ENCODE results near the gene HSD17B8. TPM values are rescaled to one million over a fixed set of nuclear protein-coding genes. Genes with fewer than 3 reads are reported as not detected.

The HSD17B8 gene
- total and polyA plus RNA-seq, 2 experiments from 2014 or later, result 4.3 to 8.9 TPM

DNA sequence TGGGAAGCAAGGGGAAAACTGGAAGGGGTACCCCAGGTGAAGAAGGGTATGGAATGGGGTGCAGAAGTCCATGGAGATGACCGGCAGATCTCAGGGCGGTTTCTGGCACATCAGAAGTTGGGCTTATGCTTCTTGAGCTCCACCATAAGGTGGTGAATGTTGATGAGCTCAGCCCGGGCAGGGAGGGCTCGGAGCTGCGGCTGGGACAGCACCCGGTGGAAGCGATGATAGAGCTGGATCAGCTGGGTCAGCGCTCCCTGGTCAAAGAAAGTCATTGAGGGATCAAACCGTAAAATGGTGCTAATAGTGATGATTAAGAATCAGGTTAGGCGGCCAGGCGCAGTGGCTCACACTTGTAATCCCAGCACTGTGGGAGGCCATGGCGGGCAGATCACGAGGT is 46.3 kb downstream of the HSD17B8 start:
- Mint-ChIP-seq H3K27ac (no peak overlapping the region; the same call in 1 of the 2 replicates), H3K9me3 (no peaks in the 10 kb centered on the region), H3K27me3 (ENCODE audit: insufficient read depth, low read depth, poor library complexity) (peaks cover 15% of the 10 kb centered on the region), H3K4me3 (peak overlapping the region; percentile 82; the same call in 2 of the 3 replicates), H3K4me1 (peaks cover 19% of the 10 kb centered on the region), H3K36me3 (ENCODE audit: low read depth) (peaks cover 20% of the 10 kb centered on the region)
- H2AFZ ChIP-seq, result no peak overlapping the region
- no peak for DNase-seq (ENCODE audit: low spot score)
- peaks cover 10% of the 10 kb centered on the region; the same call in 1 of the 2 replicates for H3F3A ChIP-seq (replicated peaks; ENCODE audit: low read depth)
- no peak for ATAC-seq
- H4K20me1 ChIP-seq (replicated peaks; ENCODE audit: insufficient read depth), result no peaks in the 10 kb centered on the region
- H3K4me3 ChIP-seq, result no peak overlapping the region
- H3K79me2 ChIP-seq (replicated peaks; ENCODE audit: insufficient read depth), result no peaks in the 10 kb centered on the region
- H3K27me3 ChIP-seq (ENCODE audit: insufficient read depth), result peaks cover 31% of the 10 kb centered on the region
- TF ChIP-seq, protein P1, sequence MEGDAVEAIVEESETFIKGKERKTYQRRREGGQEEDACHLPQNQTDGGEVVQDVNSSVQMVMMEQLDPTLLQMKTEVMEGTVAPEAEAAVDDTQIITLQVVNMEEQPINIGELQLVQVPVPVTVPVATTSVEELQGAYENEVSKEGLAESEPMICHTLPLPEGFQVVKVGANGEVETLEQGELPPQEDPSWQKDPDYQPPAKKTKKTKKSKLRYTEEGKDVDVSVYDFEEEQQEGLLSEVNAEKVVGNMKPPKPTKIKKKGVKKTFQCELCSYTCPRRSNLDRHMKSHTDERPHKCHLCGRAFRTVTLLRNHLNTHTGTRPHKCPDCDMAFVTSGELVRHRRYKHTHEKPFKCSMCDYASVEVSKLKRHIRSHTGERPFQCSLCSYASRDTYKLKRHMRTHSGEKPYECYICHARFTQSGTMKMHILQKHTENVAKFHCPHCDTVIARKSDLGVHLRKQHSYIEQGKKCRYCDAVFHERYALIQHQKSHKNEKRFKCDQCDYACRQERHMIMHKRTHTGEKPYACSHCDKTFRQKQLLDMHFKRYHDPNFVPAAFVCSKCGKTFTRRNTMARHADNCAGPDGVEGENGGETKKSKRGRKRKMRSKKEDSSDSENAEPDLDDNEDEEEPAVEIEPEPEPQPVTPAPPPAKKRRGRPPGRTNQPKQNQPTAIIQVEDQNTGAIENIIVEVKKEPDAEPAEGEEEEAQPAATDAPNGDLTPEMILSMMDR (conservative IDR thresholded peaks at IDR 0.05; ENCODE audit: low read depth in 2 of 2), result no peak
- TF ChIP-seq JUNB (IDR thresholded peaks at IDR 0.05; ENCODE audit: unreplicated experiment), result no peak
- no peak for TF ChIP-seq ZNF331 (CRISPR knock-in tag; IDR thresholded peaks at IDR 0.05; ENCODE audit: low read depth)
- TF ChIP-seq CREB1 (CRISPR knock-in tag; IDR thresholded peaks at IDR 0.05; ENCODE audit: low read depth), result no peak
- TF ChIP-seq, protein P2, sequence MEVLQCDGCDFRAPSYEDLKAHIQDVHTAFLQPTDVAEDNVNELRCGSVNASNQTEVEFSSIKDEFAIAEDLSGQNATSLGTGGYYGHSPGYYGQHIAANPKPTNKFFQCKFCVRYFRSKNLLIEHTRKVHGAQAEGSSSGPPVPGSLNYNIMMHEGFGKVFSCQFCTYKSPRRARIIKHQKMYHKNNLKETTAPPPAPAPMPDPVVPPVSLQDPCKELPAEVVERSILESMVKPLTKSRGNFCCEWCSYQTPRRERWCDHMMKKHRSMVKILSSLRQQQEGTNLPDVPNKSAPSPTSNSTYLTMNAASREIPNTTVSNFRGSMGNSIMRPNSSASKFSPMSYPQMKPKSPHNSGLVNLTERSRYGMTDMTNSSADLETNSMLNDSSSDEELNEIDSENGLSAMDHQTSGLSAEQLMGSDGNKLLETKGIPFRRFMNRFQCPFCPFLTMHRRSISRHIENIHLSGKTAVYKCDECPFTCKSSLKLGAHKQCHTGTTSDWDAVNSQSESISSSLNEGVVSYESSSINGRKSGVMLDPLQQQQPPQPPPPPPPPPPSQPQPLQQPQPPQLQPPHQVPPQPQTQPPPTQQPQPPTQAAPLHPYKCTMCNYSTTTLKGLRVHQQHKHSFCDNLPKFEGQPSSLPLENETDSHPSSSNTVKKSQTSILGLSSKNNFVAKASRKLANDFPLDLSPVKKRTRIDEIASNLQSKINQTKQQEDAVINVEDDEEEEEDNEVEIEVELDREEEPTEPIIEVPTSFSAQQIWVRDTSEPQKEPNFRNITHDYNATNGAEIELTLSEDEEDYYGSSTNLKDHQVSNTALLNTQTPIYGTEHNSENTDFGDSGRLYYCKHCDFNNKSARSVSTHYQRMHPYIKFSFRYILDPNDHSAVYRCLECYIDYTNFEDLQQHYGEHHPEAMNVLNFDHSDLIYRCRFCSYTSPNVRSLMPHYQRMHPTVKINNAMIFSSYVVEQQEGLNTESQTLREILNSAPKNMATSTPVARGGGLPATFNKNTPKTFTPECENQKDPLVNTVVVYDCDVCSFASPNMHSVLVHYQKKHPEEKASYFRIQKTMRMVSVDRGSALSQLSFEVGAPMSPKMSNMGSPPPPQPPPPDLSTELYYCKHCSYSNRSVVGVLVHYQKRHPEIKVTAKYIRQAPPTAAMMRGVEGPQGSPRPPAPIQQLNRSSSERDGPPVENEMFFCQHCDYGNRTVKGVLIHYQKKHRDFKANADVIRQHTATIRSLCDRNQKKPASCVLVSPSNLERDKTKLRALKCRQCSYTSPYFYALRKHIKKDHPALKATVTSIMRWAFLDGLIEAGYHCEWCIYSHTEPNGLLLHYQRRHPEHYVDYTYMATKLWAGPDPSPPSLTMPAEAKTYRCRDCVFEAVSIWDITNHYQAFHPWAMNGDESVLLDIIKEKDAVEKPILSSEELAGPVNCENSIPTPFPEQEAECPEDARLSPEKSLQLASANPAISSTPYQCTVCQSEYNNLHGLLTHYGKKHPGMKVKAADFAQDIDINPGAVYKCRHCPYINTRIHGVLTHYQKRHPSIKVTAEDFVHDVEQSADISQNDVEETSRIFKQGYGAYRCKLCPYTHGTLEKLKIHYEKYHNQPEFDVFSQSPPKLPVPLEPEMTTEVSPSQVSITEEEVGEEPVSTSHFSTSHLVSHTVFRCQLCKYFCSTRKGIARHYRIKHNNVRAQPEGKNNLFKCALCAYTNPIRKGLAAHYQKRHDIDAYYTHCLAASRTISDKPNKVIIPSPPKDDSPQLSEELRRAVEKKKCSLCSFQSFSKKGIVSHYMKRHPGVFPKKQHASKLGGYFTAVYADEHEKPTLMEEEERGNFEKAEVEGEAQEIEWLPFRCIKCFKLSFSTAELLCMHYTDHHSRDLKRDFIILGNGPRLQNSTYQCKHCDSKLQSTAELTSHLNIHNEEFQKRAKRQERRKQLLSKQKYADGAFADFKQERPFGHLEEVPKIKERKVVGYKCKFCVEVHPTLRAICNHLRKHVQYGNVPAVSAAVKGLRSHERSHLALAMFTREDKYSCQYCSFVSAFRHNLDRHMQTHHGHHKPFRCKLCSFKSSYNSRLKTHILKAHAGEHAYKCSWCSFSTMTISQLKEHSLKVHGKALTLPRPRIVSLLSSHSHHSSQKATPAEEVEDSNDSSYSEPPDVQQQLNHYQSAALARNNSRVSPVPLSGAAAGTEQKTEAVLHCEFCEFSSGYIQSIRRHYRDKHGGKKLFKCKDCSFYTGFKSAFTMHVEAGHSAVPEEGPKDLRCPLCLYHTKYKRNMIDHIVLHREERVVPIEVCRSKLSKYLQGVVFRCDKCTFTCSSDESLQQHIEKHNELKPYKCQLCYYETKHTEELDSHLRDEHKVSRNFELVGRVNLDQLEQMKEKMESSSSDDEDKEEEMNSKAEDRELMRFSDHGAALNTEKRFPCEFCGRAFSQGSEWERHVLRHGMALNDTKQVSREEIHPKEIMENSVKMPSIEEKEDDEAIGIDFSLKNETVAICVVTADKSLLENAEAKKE (CRISPR knock-in tag; IDR thresholded peaks at IDR 0.05), result no peak
- TF ChIP-seq EZH2 (IDR thresholded peaks at IDR 0.05; ENCODE audit: low read depth, unreplicated experiment), result no peak
- no peaks in the 10 kb centered on the region for H3K9me2 ChIP-seq (ENCODE audit: insufficient read depth)
- H3K27ac ChIP-seq (ENCODE audit: low read depth), result no peak overlapping the region
- H3K4me1 ChIP-seq (ENCODE audit: insufficient read depth), result peaks cover 12% of the 10 kb centered on the region
- H3K36me3 ChIP-seq (ENCODE audit: insufficient read depth), result no peaks in the 10 kb centered on the region
- H3K4me2 ChIP-seq, result no peak overlapping the region

Measured in GM23338 (cell line).